Right atrium auricular region (tissue), 2 donors: ENCODE measurements around the gene PDLIM7. TPM values are rescaled to one million over a fixed set of nuclear protein-coding genes. Genes with fewer than 3 reads are reported as not detected.

Experiments
- DNase-seq: peaks from one replicate; pipeline ENCODE4 v3.0.0-alpha.2; 2019; ENCODE audit warnings: low spot score
- H3K27ac ChIP-seq, 2 donors: fragments of 200-600 bp; sonication (generic); 1 replicate in 1 of 2; 2 replicates in 1 of 2; pipeline ENCODE4 v1.5.1; 2016 to 2019
- H3K27me3 ChIP-seq, 2 donors: fragments of 200-600 bp; sonication (generic); one replicate each; pipeline versions ENCODE4 v1.5.1 to v1.6.0; 2017 to 2019
- H3K36me3 ChIP-seq: fragments of 200-600 bp; sonication (generic); one replicate; pipeline ENCODE4 v1.5.1; 2016
- H3K4me1 ChIP-seq, 2 donors: fragments of 200-600 bp; sonication (generic); one replicate each; pipeline versions ENCODE4 v1.5.1 to v1.6.0; 2017 to 2019
- H3K4me3 ChIP-seq, 2 donors: fragments of 200-600 bp; sonication (generic); 1 replicate in 1 of 2; 2 replicates in 1 of 2; pipeline ENCODE4 v1.5.1; 2017 to 2019; ENCODE audit warnings: mild to moderate bottlenecking in 1 of 2, moderate library complexity in 1 of 2
- H3K9me3 ChIP-seq, 2 donors: fragments of 200-600 bp; sonication (generic); one replicate each; pipeline ENCODE4 v1.5.1; 2019
- CTCF ChIP-seq, 2 donors: fragments of 200-600 bp; sonication (generic); IDR thresholded peaks; one replicate each; pipeline ENCODE4 v1.5.1; 2019; ENCODE audit warnings: antibody characterized with exemption in 2 of 2
- total RNA-seq, 2 donors: library from RNA; depleted of rRNA; stranded (reverse); fragments of >200 nt; gene quantifications; one replicate each; pipeline ENCODE4 v1.1.0, GENCODE V29; 2016

PDLIM7 gene
- total RNA-seq, 2 donors from 2014 or later, result 45.8 to 56.0 TPM

GRCh38 chr5:177469750-177470525, 27.5 kb downstream of the PDLIM7 start:
- Histone ChIP-seq H3K9me3 (no peaks in the 10 kb centered on the region), H3K27me3 (peaks cover 0 to under 1% of the 10 kb centered on the region in 2 donors), H3K4me3 (no peak overlapping the region), H3K27ac (peak overlapping the region; percentile 78 to 84), H3K4me1 (peaks cover 0 to 54% of the 10 kb centered on the region in 2 donors), H3K36me3 (peaks cover 22% of the 10 kb centered on the region)
- no peak for TF ChIP-seq CTCF (IDR thresholded peaks at IDR 0.05)
- DNase-seq, result no peak

GRCh38 chr5:177468685-177469628, 28.4 kb downstream of the PDLIM7 start:
- Histone ChIP-seq H3K27me3 (no peaks in the 10 kb centered on the region), H3K4me3 (no peak overlapping the region), H3K4me1 (peaks cover 0 to 45% of the 10 kb centered on the region in 2 donors), H3K9me3 (no peaks in the 10 kb centered on the region), H3K36me3 (peaks cover 22% of the 10 kb centered on the region), H3K27ac (peak overlapping the region; percentile 78 to 84)
- peak; percentile 79 for DNase-seq
- no peak for TF ChIP-seq CTCF (IDR thresholded peaks at IDR 0.05)

- Histone ChIP-seq H3K36me3 (peaks cover 22% of the 10 kb centered on the region), H3K27me3 (no peaks in the 10 kb centered on the region), H3K27ac (peak overlapping the region in 1 of 2 donors; percentile 84), H3K9me3 (no peaks in the 10 kb centered on the region), H3K4me3 (no peak overlapping the region), H3K4me1 (peaks cover 0 to 40% of the 10 kb centered on the region in 2 donors)
- TF ChIP-seq CTCF (IDR thresholded peaks at IDR 0.05), result no peak
- no peak for DNase-seq
Observed at GRCh38 chr5:177468329-177468684, 29.1 kb downstream of the PDLIM7 start.

GRCh38 chr5:177467436-177467835, 30.0 kb downstream of the PDLIM7 start:
- Histone ChIP-seq H3K27me3 (no peaks in the 10 kb centered on the region), H3K4me3 (no peak overlapping the region), H3K36me3 (peaks cover 22% of the 10 kb centered on the region), H3K4me1 (peaks cover 0 to 39% of the 10 kb centered on the region in 2 donors), H3K27ac (no peak overlapping the region), H3K9me3 (no peaks in the 10 kb centered on the region)
- no peak for TF ChIP-seq CTCF (IDR thresholded peaks at IDR 0.05)
- no peak for DNase-seq

GRCh38 chr5:177466861-177467260, 30.5 kb downstream of the PDLIM7 start:
- DNase-seq, result no peak
- H3K36me3 ChIP-seq, result peaks cover 22% of the 10 kb centered on the region
- no peaks in the 10 kb centered on the region for H3K27me3 ChIP-seq
- no peak overlapping the region for H3K27ac ChIP-seq
- TF ChIP-seq CTCF (IDR thresholded peaks at IDR 0.05), result no peak
- H3K4me3 ChIP-seq, result no peak overlapping the region
- peaks cover 0 to 39% of the 10 kb centered on the region in 2 donors for H3K4me1 ChIP-seq
- no peaks in the 10 kb centered on the region for H3K9me3 ChIP-seq
